Measurements from ENCODE around the gene GHDC. TPM values are rescaled to one million over a fixed set of nuclear protein-coding genes. Genes with fewer than 3 reads are reported as not detected.
A peak's percentile ranks its signal among the peaks of the same experiment; 100 is the strongest.
"Not testable (repeated sequence)": the region's sequence is repeated elsewhere in the genome, so short reads cannot be mapped to it uniquely, and the experiment has no call there.

The GHDC gene
- total RNA-seq, 2 experiments from 2014 or later = 12.3 to 14.9 TPM

DNA sequence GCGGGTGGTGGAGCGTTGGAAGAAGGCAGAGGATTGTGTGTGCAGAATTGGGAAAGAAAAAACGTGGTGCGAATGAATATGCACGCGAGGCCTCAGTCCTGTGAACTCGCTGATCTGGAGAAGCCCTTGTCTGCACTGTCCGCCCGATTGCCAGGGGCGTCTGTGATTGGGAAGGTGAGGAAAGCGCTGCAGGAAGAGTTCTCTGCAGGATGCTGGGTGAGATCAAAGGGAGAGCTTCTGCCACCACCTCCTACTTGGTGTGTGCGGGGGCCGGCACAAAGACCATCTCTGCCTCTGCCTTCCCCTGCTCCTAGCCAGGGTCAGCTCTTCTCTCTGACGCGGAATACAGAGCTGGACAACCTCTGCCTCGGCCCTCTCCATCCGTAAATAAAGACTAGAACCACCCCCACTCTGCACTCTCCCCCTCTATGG, 38.7 kb downstream of the GHDC start:
- ChIA-PET CTCF (interaction anchor here (0.6 to 1.7 kb wide), 2 partner anchors 16 to 35 kb away, joined by 3 to 7 read pairs; no protein-coding TSS in a partner anchor), POLR2A (interaction anchor here (0.7 to 1.4 kb wide), 2 partner anchors 35 to 120 kb away, joined by 3 read pairs; partner anchors contain the start of gene STAT5B)
- intact Hi-C loops (cut with micrococcal nuclease) = no loop called here
- H3K27ac Mint-ChIP-seq = peak overlapping the region; percentile 79
- H3K9me3 Mint-ChIP-seq = no peaks in the 10 kb centered on the region
- peak overlapping the region; percentile 83 for H3K4me3 Mint-ChIP-seq
- H3K4me1 Mint-ChIP-seq (ENCODE audit: low read depth) = peaks cover 28% of the 10 kb centered on the region
- ATAC-seq (no peak), DNase-seq (no peak)
- TF ChIP-seq, protein P1, sequence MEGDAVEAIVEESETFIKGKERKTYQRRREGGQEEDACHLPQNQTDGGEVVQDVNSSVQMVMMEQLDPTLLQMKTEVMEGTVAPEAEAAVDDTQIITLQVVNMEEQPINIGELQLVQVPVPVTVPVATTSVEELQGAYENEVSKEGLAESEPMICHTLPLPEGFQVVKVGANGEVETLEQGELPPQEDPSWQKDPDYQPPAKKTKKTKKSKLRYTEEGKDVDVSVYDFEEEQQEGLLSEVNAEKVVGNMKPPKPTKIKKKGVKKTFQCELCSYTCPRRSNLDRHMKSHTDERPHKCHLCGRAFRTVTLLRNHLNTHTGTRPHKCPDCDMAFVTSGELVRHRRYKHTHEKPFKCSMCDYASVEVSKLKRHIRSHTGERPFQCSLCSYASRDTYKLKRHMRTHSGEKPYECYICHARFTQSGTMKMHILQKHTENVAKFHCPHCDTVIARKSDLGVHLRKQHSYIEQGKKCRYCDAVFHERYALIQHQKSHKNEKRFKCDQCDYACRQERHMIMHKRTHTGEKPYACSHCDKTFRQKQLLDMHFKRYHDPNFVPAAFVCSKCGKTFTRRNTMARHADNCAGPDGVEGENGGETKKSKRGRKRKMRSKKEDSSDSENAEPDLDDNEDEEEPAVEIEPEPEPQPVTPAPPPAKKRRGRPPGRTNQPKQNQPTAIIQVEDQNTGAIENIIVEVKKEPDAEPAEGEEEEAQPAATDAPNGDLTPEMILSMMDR (IDR thresholded peaks at IDR 0.05) = no peak
- no peaks in the 10 kb centered on the region for H3K36me3 Mint-ChIP-seq (ENCODE audit: low read depth)
- no peaks in the 10 kb centered on the region for H3K27me3 Mint-ChIP-seq

DNA sequence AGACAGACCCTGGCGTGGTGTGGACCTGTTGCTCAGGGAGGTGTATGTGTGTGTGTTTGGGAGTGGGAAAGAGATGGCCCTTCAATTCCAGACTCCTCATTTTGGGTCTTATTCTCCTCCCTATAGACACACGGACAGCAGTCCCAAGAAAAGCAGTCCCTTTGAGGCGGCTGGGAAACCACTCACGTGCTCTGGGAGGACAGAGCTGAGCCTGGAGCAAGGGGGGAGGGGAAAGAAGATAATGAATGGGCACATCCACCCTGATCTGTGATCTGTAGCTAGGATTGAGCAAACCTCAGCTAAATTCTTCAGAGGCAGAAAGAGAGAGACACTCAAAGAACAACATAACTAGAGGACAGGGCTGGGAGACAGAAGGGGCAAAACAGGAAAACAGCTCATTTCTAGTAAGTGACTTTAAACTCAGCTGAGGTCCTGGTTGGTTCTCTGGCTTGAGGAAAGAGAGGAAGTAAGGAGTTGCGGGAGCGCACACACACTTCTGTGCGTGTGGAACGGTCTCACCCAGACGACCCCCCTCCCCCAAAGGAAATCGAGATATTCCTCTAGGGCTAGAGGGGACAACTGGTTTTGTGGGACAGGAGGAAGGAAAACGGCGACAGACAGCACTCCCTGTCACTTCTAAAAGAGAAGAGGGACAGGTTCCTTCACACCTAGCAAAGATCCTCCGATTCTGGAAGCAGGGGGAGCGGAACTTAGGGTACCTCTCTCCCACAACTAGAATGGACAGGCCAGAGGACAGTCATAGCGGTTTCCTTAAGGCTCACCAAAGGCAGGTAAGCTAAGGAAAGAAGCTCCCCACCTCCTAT, 40.2 kb downstream of the GHDC start:
- ATAC-seq (no peak), DNase-seq (no peak)
- Mint-ChIP-seq H3K36me3 (ENCODE audit: low read depth) (no peaks in the 10 kb centered on the region), H3K4me3 (peak overlapping the region; percentile 83), H3K9me3 (no peaks in the 10 kb centered on the region), H3K4me1 (ENCODE audit: low read depth) (peaks cover 28% of the 10 kb centered on the region), H3K27ac (peak overlapping the region; percentile 79), H3K27me3 (no peaks in the 10 kb centered on the region)
- intact Hi-C loops (cut with micrococcal nuclease) = no loop called here
- TF ChIP-seq, protein P1 (IDR thresholded peaks at IDR 0.05) = no peak
- POLR2A ChIA-PET = interaction anchor here (0.7 to 3.0 kb wide), 9 partner anchors 11 to 254 kb away, joined by 3 to 13 read pairs (median 4); partner anchors contain the start of genes DHX58, KAT2A and ZNF385C
- CTCF ChIA-PET = interaction anchor here (0.6 to 1.7 kb wide), 7 partner anchors 9 to 191 kb away, joined by 3 to 7 read pairs (median 3); partner anchors contain the start of genes DNAJC7 and GHDC

DNA sequence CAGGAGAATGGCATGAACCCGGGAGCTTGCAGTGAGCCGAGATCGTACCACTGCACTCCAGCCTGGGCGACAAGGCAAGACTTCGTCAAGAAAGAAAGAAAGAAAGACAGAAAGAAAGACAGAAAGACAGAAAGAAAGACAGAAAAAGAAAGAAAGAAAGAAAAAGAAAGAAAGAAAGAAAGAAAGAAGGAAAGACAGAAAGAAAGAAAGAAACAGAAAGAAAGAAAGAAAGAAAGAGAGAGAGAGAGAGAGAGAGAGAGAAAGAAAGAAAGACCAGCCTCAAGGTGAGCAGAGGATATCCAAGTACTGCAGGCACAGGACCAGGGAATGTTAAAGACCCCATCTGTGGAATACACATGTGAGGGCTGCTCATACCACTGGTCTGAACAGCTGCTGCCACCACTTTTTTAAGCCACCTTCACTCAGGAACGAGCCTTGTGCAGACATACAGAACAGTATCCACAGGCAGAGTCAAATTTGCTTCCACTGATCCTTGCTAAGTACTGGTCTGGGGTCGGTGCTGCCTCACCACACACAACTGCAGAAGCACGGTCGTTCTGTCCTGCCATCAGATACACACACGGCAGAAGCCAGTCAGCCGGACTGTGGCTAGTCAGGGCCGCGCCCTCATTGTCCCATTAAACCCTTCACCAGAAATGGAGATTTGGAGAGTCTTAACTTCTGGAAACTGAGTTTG, 47.2 kb downstream of the GHDC start:
- ChIA-PET CTCF (interaction anchor here (1.1 kb wide), 1 partner anchor 15 kb away, joined by 3 read pairs; no protein-coding TSS in a partner anchor), POLR2A (no interaction called here)
- H3K27me3 Mint-ChIP-seq = no peaks in the 10 kb centered on the region
- H3K9me3 Mint-ChIP-seq = no peaks in the 10 kb centered on the region
- no peak for ATAC-seq
- intact Hi-C loops (cut with micrococcal nuclease) = no loop called here
- TF ChIP-seq, protein P1 (IDR thresholded peaks at IDR 0.05) = no peak
- no peak overlapping the region for H3K4me3 Mint-ChIP-seq
- DNase-seq = no peak
- H3K4me1 Mint-ChIP-seq (ENCODE audit: low read depth) = peaks cover 36% of the 10 kb centered on the region
- peaks cover 6% of the 10 kb centered on the region for H3K36me3 Mint-ChIP-seq (ENCODE audit: low read depth)
- no peak overlapping the region for H3K27ac Mint-ChIP-seq

DNA sequence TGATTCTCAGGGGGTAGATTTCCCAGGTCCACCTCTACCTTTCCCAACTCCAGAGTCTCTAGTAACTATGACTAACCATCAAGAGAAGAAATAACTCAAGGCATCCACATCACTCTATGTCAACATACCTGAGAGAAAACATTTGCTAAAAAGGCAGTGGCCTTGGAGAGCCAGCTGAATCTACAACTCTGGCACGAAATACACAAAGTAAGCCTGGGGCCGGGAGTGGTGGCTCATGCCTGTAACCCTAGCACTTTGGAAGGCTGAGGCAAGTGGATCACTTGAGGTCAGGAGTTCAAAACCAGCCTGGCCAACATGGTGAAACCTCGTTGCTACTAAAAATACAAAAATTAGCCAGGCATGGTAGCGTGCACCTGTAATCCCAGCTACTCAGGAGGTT, 51.2 kb downstream of the GHDC start:
- DNase-seq; H3K27ac Mint-ChIP-seq; intact Hi-C loops (cut with micrococcal nuclease); H3K9me3 Mint-ChIP-seq; H3K27me3 Mint-ChIP-seq; H3K36me3 Mint-ChIP-seq (ENCODE audit: low read depth); H3K4me3 Mint-ChIP-seq; ATAC-seq: not testable (repeated sequence)
- ChIA-PET POLR2A (interaction anchor here (1.0 to 2.2 kb wide), 3 partner anchors 9 to 14 kb away, joined by 3 to 10 read pairs (median 4); partner anchors contain the start of gene RAB5C), CTCF (interaction anchor here (1.2 to 1.4 kb wide), 2 partner anchors 115 to 288 kb away, joined by 3 read pairs; no protein-coding TSS in a partner anchor)
- H3K4me1 Mint-ChIP-seq (ENCODE audit: low read depth) = peaks cover 31% of the 10 kb centered on the region

DNA sequence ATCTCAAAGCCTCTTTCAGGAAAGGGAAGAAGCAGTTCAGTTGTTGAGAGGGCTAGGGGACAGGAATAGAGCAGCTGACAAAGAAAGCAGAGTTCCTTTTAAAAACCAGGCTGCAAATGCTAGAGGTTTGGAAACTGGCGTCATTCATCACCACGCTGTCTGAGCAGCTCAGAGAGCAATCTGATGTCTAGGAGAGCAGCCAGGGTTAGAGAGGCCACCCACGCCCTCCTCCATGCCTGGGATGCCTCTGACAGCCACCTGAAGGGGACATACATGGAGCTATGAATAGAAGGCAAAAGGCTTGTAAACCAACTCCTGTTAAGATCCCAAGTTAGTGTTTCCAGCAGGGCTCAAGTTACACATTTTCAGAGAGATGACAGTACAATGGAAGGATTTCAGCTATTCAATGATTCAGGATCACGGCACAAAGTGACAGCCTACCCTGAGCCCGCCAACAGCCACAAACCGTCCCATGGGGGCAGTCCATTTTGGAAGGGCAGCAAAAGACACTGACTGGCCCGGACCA, 51.9 kb downstream of the GHDC start:
- no peak overlapping the region for H3K27ac Mint-ChIP-seq
- H3K36me3 Mint-ChIP-seq (ENCODE audit: low read depth) = peaks cover 10% of the 10 kb centered on the region
- ATAC-seq (no peak), DNase-seq (no peak)
- H3K4me1 Mint-ChIP-seq (ENCODE audit: low read depth) = peaks cover 30% of the 10 kb centered on the region
- TF ChIP-seq, protein P1 (IDR thresholded peaks at IDR 0.05) = no peak
- H3K9me3 Mint-ChIP-seq = no peaks in the 10 kb centered on the region
- ChIA-PET POLR2A (interaction anchor here (1.0 to 2.2 kb wide), 3 partner anchors 8 to 13 kb away, joined by 3 to 10 read pairs (median 4); partner anchors contain the start of gene RAB5C), CTCF (interaction anchor here (1.4 to 4.5 kb wide), 2 partner anchors 12 to 289 kb away, joined by 3 to 15 read pairs; no protein-coding TSS in a partner anchor)
- no peak overlapping the region for H3K4me3 Mint-ChIP-seq
- H3K27me3 Mint-ChIP-seq = no peaks in the 10 kb centered on the region
- intact Hi-C loops (cut with micrococcal nuclease) = no loop called here

Data from activated CD8-positive, alpha-beta T cell treated with anti-CD3 and anti-CD28 coated beads for 36 hours (primary cell).